Vagina (tissue), 2 donors: ENCODE data around the gene TPRG1L. TPM values are rescaled to one million over a fixed set of nuclear protein-coding genes. Genes with fewer than 3 reads are reported as not detected.
A peak's percentile ranks its signal among the peaks of the same experiment; 100 is the strongest.

ENCODE experiments used
- DNase-seq, 2 donors: peaks; one replicate each; pipeline ENCODE4 v3.0.0-alpha.2; 2017; ENCODE audit errors: extremely low spot score in 2 of 2
- H3K27ac ChIP-seq: fragments of 200-600 bp; sonication (generic); one replicate; pipeline ENCODE4 v1.5.1; 2019
- H3K27me3 ChIP-seq: fragments of 200-600 bp; sonication (generic); one replicate; pipeline ENCODE4 v1.5.1; 2019
- H3K36me3 ChIP-seq, 2 donors: fragments of 200-600 bp; sonication (generic); one replicate each; pipeline ENCODE4 v1.5.1; 2017 to 2019
- H3K4me1 ChIP-seq: fragments of 200-600 bp; sonication (generic); one replicate; pipeline ENCODE4 v1.5.1; 2019
- H3K4me3 ChIP-seq, 2 donors: fragments of 200-600 bp; sonication (generic); 1 replicate in 1 of 2; 2 replicates in 1 of 2; pipeline ENCODE4 v1.5.1; 2016 to 2019
- H3K9me3 ChIP-seq: fragments of 200-600 bp; sonication (generic); one replicate; pipeline ENCODE4 v1.5.1; 2019
- POLR2A ChIP-seq, 2 donors: fragments of 450-650 bp; IDR thresholded peaks; one replicate each; pipeline ENCODE4 v1.6.1; 2017; ENCODE audit warnings: antibody characterized with exemption in 2 of 2, mild to moderate bottlenecking in 2 of 2, moderate library complexity in 2 of 2
- POLR2AphosphoS5 ChIP-seq, 2 donors: sonication (generic); formaldehyde crosslinking; IDR thresholded peaks; one replicate each; pipeline ENCODE4 v1.9.0; 2017; ENCODE audit warnings: antibody characterized with exemption in 2 of 2, mild to moderate bottlenecking in 2 of 2, low read depth in 1 of 2; ENCODE audit not compliant: insufficient read depth in 1 of 2
- intact Hi-C: fragments of 100-400 bp; cut with DNase I; formaldehyde crosslinking; loops from one replicate; pipeline ENCODE4 v1.15.1; 2023
- total RNA-seq: library from RNA; depleted of rRNA; stranded (reverse); fragments of >200 nt; gene quantifications from one replicate; pipeline ENCODE4 v1.2.3, GENCODE V29; 2016
- TF ChIP-seq, protein P1 (sequence below), 3 experiments: fragments of 450-650 bp in 2 of 3; fragments of 200-600 bp in 1 of 3; sonication (generic) in 1 of 3; IDR thresholded peaks; one replicate each; pipeline ENCODE4 v1.5.1; 2017 to 2019; ENCODE audit warnings: antibody characterized with exemption in 3 of 3, mild to moderate bottlenecking in 2 of 3, moderate library complexity in 2 of 3

TPRG1L gene
- total RNA-seq, 1 donor from 2014 or later: 44.9 TPM

- Histone ChIP-seq H3K4me1 (peaks cover 25% of the 10 kb centered on the region), H3K27me3 (peaks cover 4% of the 10 kb centered on the region), H3K9me3 (no peaks in the 10 kb centered on the region), H3K27ac (no peak overlapping the region), H3K4me3 (no peak overlapping the region), H3K36me3 (no peaks in the 10 kb centered on the region)
- no peak for TF ChIP-seq POLR2AphosphoS5 (IDR thresholded peaks at IDR 0.05; ENCODE audit: insufficient read depth in 1 of 2, low read depth in 1 of 2)
- TF ChIP-seq, protein P1, sequence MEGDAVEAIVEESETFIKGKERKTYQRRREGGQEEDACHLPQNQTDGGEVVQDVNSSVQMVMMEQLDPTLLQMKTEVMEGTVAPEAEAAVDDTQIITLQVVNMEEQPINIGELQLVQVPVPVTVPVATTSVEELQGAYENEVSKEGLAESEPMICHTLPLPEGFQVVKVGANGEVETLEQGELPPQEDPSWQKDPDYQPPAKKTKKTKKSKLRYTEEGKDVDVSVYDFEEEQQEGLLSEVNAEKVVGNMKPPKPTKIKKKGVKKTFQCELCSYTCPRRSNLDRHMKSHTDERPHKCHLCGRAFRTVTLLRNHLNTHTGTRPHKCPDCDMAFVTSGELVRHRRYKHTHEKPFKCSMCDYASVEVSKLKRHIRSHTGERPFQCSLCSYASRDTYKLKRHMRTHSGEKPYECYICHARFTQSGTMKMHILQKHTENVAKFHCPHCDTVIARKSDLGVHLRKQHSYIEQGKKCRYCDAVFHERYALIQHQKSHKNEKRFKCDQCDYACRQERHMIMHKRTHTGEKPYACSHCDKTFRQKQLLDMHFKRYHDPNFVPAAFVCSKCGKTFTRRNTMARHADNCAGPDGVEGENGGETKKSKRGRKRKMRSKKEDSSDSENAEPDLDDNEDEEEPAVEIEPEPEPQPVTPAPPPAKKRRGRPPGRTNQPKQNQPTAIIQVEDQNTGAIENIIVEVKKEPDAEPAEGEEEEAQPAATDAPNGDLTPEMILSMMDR (IDR thresholded peaks at IDR 0.05): peak in 2 of 3 experiments; percentile 32 to 43
- no peak for DNase-seq
- intact Hi-C loops: no loop called here
These were observed 9.8 kb upstream of the TPRG1L start for GRCh38 chr1:3614755-3615742.

DNA sequence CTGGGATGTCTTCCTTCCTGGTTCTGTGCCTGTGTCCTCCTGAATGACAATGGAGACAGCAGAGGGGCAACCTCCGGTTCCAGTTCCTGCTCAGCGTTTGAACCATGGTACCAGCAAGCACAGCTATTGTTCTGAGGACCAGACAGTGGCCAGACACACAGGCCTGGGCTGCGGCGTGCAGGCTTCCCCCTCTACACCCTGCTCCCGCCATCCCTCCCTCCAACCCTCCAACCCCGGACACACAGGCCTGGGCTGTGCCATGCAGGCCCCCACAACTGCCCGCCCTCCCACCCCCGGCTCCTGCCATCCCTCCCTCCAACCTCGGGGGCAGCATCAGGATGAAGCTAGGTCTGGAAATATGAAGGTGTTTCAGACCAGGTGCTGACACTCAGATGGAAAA lies 8.0 kb upstream of the TPRG1L start:
- Histone ChIP-seq H3K4me3 (no peak overlapping the region), H3K4me1 (peaks cover 8% of the 10 kb centered on the region), H3K9me3 (no peaks in the 10 kb centered on the region), H3K27me3 (no peaks in the 10 kb centered on the region), H3K27ac (no peak overlapping the region), H3K36me3 (no peaks in the 10 kb centered on the region)
- intact Hi-C loops: loop anchor here (2.0 kb wide), 1 partner anchor 124 kb away; no protein-coding TSS in a partner anchor
- DNase-seq: no peak
- no peak for TF ChIP-seq POLR2A (IDR thresholded peaks at IDR 0.05)

- intact Hi-C loops: loop anchor here (2.0 kb wide), 1 partner anchor 125 kb away; no protein-coding TSS in a partner anchor
- no peaks in the 10 kb centered on the region for H3K9me3 ChIP-seq
These were observed 6.9 kb upstream of the TPRG1L start for GRCh38 chr1:3617806-3618345.

GRCh38 chr1:3618531-3618880 lies 6.3 kb upstream of the TPRG1L start:
- intact Hi-C loops: no loop called here
- H3K4me1 ChIP-seq: peaks cover 19% of the 10 kb centered on the region
- TF ChIP-seq POLR2A (IDR thresholded peaks at IDR 0.05) (no peak), POLR2AphosphoS5 (IDR thresholded peaks at IDR 0.05; ENCODE audit: insufficient read depth in 1 of 2, low read depth in 1 of 2) (no peak)
- TF ChIP-seq, protein P1 (IDR thresholded peaks at IDR 0.05): no peak
- no peaks in the 10 kb centered on the region for H3K36me3 ChIP-seq
- no peak overlapping the region for H3K27ac ChIP-seq
- H3K4me3 ChIP-seq: no peak overlapping the region
- H3K27me3 ChIP-seq: no peaks in the 10 kb centered on the region
- no peaks in the 10 kb centered on the region for H3K9me3 ChIP-seq
- no peak for DNase-seq

More at GRCh38 chr1:3617806-3618345, 6.9 kb upstream of the TPRG1L start:
- Histone ChIP-seq H3K36me3 (no peaks in the 10 kb centered on the region), H3K27ac (no peak overlapping the region), H3K4me3 (no peak overlapping the region), H3K27me3 (no peaks in the 10 kb centered on the region), H3K4me1 (peaks cover 13% of the 10 kb centered on the region)
- no peak for DNase-seq
- TF ChIP-seq POLR2AphosphoS5 (IDR thresholded peaks at IDR 0.05; ENCODE audit: insufficient read depth in 1 of 2, low read depth in 1 of 2): no peak
- TF ChIP-seq, protein P1 (IDR thresholded peaks at IDR 0.05): no peak
- TF ChIP-seq POLR2A (IDR thresholded peaks at IDR 0.05): no peak

DNA sequence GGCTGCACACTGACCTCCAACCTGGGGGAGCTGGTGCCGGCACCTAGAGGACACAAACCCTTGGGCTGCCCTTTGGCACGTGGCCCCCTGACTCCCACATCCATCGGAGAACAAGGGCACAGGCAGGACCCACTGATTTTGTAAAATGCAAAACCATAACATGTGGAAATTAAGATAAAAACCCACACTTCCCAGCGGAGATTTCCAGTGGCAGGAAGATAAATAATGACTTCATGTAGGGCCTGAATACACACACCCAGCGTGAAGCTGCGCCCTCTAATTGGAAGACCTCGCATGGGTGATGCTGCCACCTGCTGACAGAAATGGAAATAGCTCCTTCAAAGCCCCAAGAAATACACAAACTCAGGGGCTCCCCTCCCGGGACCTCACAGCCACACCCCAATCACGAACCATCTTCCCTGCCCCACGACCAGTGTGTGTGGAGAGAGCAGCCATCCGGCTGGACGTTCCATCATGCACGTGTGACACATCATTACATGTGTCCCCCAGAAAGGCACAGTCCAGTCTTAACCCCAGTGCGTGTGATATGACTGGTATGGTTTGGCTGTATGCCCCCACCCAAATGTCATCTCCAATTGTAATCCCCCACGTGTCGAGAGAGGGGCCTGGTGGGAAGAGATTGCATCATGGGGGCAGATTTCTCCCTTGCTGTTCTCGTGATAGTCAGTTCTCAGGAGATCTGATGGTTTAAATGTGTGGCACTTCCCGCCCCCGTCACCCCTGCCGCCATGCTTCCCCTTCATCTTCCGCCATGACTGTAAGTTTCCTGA lies 5.7 kb upstream of the TPRG1L start:
- Histone ChIP-seq H3K4me3 (no peak overlapping the region), H3K36me3 (no peaks in the 10 kb centered on the region), H3K27me3 (no peaks in the 10 kb centered on the region), H3K27ac (no peak overlapping the region), H3K4me1 (peaks cover 25% of the 10 kb centered on the region), H3K9me3 (no peaks in the 10 kb centered on the region)
- TF ChIP-seq POLR2A (IDR thresholded peaks at IDR 0.05) (no peak), POLR2AphosphoS5 (IDR thresholded peaks at IDR 0.05; ENCODE audit: insufficient read depth in 1 of 2, low read depth in 1 of 2) (peak in 1 of 2 donors; percentile 45)
- TF ChIP-seq, protein P1 (IDR thresholded peaks at IDR 0.05): peak; percentile 67 to 91 (median 76)
- no peak for DNase-seq
- intact Hi-C loops: no loop called here
